Measurements from ENCODE around the gene TMEM132C.

GRCh38 chr12:128381541-128381940, 114.6 kb downstream of the TMEM132C start:
- TF ChIP-seq EZH2phosphoT487 (IDR thresholded peaks at IDR 0.05; ENCODE audit: borderline replicate concordance, low read length) (no peak), CTCF (IDR thresholded peaks at IDR 0.05; ENCODE audit: low read depth, low read length, poor library complexity, severe bottlenecking) (no peak)

Data from DOHH2 (cell line).